Measurements from ENCODE around the gene EMSY. TPM values are rescaled to one million over a fixed set of nuclear protein-coding genes. Genes with fewer than 3 reads are reported as not detected.

The EMSY gene
- total RNA-seq, 1 experiment from 2014 or later: 12.7 TPM

DNA sequence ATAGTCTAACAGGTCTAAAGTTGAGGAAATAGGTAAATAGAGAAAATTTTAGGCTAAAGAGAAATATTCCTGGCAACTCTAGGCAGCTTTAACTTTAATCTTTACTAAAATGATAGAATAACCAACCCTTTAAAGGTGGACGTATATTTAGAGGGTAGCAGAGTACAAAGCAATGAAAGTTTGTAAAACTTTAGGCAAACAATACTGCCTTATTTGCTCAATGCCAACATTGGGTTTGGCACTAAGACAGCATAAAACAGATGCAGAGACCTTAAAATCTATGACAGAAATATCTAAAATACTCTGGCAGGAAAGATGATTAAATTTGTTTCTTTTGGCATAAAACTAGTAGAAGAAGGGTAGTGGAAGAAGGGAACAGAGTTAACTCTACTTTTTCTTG, 70.7 kb downstream of the EMSY start:
- DNase-seq (ENCODE audit: low read depth): no peak

- no peak for DNase-seq (ENCODE audit: low read depth)
Observed at GRCh38 chr11:76523147-76523546, 78.3 kb downstream of the EMSY start.

- no peak for DNase-seq (ENCODE audit: low read depth)
Observed at GRCh38 chr11:76523786-76524436, 79.1 kb downstream of the EMSY start.

- peak; percentile 24 for DNase-seq (ENCODE audit: low read depth)
Observed at GRCh38 chr11:76524461-76524860, 79.6 kb downstream of the EMSY start.

- peak; percentile 37 for DNase-seq (ENCODE audit: low read depth)
Observed at GRCh38 chr11:76524919-76525318, 80.1 kb downstream of the EMSY start.

DNA sequence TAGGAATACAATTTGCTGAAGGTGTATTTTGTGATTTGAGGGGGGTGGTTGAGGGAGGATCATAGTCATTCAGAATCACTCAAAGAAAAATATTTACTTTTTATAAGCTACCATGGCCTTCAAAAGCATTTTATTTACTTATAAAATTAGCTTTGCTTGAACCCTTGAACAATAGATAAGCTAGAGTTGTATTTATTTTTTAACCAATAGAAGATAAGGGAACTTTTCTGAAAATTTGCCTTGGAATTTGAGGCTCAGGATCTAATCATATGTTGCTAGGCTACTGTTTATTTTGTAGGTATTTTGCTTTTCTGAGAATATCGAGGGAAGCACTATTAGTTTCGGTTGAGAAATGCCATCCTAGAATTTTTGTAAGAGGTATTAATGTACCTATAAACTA, 82.1 kb downstream of the EMSY start:
- DNase-seq (ENCODE audit: low read depth): no peak

DNA sequence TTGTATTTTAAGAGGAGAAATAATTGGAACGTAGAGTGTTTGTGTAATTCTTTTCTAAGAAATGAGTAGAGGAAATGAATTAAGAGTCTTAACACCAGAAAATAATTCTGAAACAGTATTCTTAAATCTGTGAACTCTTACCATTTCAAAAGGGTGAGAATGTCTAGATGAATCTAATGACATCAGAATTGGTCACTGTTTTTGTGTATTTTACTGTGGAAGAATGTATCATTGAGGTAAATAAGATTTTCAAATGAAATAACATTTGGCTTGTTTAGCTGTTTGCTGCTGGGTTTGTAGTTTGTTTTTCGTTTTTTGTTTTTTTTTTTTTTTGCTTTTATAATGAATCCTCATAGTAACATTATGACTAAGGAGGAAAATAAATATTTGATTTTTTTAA, 97.6 kb downstream of the EMSY start:
- no peak for DNase-seq (ENCODE audit: low read depth)

- no peak for DNase-seq (ENCODE audit: low read depth)
Observed at GRCh38 chr11:76543006-76543703, 98.3 kb downstream of the EMSY start.

DNA sequence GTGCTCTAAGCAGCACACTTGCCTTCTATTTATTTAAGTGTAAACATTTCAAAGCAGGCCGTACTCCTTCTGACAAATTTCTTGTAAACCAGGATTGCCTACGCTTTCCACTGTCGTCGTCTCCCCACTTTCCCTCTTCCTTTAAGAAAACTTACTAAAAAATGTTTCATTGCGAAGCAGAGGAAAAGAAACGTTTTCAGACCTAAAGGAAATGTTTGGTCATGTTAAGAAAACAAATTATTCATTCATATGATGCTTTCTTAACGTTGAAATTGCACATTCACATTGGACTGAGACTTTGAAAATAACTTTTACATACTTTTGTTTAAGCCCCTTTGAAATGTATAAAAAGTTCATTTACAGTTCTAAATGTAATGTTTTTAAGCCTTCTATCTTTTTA, 106.0 kb downstream of the EMSY start:
- DNase-seq (ENCODE audit: low read depth): no peak

- no peak for DNase-seq (ENCODE audit: low read depth)
Observed at GRCh38 chr11:76551400-76551799, 106.6 kb downstream of the EMSY start.

DNA sequence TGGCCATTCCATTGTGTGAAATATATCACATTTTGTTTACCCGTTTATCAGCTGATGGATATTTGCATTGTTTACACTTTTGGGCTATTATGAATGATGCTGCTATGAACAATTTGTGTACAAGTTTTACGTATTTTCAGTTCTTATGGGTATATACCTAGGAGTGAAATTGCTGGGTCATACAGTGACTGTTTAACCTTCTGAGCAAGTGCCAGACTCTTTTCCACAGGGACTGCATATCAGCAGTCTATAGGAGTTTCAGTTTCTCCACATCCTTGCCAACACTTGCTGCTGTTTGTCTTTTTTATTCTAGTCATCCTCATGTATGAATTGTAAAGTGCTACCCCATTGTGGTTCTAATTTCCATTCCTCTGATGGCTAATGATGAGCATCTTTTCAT, 108.2 kb downstream of the EMSY start:
- DNase-seq (ENCODE audit: low read depth): no peak

GRCh38 chr11:76553554-76554476, 109.0 kb downstream of the EMSY start:
- no peak for DNase-seq (ENCODE audit: low read depth)

DNA sequence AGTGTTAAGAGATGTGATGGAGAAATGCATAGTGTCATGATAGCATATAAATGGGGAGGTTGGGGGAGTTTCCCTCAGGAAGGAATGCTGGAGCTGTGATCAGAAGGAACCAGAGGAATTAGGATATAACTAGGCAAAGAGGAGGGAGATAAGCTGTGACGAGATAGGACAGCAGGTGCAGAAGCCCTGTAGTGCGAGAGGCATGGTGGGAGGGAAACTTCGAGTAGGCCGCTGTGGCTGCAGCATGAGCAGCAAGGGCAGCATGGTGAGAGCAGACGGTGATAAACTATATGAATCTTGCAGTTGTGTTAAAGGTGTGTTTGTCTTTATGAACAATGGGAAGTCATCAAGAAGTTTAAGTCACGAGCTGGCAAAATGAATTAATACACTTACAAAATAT, 109.9 kb downstream of the EMSY start:
- DNase-seq (ENCODE audit: low read depth): no peak

GRCh38 chr11:76557466-76557865, 112.6 kb downstream of the EMSY start:
- DNase-seq (ENCODE audit: low read depth): no peak

- no peak for DNase-seq (ENCODE audit: low read depth)
Observed at GRCh38 chr11:76558473-76558872, 113.7 kb downstream of the EMSY start.

- no peak for DNase-seq (ENCODE audit: low read depth)
Observed at GRCh38 chr11:76558891-76559290, 114.1 kb downstream of the EMSY start.

DNA sequence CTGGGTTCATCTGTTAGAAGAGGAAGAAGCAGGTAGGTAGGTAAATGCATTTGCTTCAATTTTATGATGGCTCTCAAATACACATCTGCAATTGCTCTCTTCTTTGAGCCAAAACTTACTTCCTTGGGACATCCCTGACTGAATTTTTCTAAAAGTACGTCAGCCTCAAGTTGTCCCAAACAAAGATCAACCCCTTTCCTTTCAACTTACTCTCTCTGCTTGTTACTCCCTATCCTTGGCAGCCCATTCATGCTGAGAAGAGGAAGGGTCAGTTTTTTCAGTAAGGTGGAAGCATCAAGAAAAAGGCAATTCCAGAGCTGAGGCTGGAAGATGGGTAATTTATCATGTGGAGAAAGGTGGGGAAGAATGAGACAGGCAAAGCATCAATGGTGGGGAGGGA, 114.5 kb downstream of the EMSY start:
- no peak for DNase-seq (ENCODE audit: low read depth)

DNA sequence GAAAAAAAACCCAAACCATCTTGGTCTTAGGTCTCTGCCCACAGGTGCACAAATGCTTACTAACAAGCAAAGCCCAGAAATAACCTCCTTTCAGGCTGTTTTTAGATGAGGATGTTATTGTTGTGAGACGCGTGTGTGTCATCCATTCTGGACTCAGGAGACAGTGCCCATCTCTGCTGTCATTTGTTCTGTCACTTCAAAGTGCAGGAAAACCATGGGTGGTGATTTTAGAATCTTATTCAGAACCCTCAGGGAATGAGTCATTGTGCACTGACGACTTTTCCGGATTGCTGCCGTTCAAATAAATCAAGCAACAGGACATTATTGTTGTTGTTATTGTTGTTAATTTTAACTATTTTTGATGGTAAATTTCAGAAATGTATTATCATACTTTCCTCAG, 115.4 kb downstream of the EMSY start:
- peak; percentile 40 for DNase-seq (ENCODE audit: low read depth)

DNA sequence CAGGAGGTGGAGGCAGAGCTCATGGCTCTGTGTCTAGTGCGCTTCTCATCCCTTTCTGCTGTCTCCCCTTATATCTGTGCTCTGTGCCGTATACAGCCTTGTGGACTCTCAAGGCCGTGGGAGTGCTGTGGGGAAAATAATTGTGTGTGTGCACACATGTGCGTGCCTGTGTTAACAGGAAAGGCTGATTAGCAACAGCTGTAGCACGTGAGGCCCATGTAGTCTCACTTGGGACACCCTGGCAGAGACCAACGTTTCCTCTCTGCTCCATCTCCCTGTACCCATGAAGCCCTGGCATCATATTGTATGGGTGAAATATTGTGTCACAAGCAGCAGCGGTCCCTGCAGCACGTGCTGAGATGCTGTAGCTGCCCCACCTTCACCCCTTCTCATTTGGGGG, 116.4 kb downstream of the EMSY start:
- no peak for DNase-seq (ENCODE audit: low read depth)

DNA sequence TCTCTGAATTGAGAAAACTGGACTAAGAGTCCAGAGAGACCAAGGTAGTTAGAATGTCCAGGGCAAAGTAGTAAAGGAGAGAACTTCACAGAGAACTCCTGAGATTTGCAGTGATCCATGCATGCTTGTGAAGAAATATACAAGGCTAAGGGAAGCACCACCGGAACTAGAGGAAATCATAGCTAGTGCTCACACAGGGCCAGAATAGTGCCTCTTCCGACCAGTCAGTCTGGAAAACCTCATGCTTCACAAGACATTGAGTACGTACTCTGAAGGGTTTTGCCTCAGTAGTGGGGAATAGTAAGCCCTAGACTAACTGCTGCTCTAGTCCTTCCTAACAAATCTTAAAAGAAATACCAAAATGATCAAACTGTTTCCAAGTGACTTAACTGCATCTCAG, 117.7 kb downstream of the EMSY start:
- DNase-seq (ENCODE audit: low read depth): no peak

DNA sequence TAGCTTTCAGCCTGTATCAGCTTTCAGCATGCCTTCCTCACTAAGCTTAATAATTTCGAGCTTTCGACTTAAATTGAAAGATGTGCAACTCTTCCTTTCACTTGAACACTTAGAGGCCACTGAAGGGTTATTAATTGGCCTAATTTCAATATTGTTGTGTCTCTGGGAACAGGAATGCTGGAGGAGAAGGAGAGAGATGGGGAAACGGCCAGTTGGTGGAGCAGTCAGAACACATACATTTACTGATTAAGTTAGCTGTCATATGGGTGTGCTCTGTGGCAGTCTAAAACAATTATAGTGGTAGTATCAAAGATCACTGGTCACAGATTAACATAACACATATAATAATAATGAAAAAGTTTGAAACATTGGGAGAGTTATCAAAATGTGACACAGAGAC, 119.5 kb downstream of the EMSY start:
- DNase-seq (ENCODE audit: low read depth): no peak

DNA sequence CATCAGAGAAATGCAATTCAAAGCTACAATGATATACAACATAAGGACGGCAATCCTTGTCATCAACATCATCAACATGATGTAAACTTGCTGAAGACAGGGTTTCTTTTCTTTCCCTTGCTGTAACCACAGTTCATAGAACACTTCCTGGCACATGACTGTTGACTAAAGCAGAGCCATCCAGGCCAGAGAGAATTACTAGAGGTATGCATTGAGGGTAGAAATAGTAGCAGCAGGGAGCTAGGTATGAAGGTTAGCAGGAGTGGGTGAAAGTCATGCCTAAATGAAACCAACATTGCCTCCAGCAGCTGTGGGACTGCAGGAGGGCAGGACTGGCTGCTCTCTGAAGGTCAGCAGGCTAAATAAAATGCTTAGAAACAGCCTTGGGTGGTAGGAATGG, 122.0 kb downstream of the EMSY start:
- no peak for DNase-seq (ENCODE audit: low read depth)

GRCh38 chr11:76567261-76567660, 122.4 kb downstream of the EMSY start:
- no peak for DNase-seq (ENCODE audit: low read depth)
